ENCODE results near the gene ACADSB.

The ACADSB gene

GRCh38 chr10:123102673-123103072, 93.9 kb downstream of the ACADSB start:
- Histone ChIP-seq H3K9me3 (replicated peaks; ENCODE audit: insufficient read depth, low read length) (no peaks in the 10 kb centered on the region), H3K79me2 (ENCODE audit: low read length) (no peaks in the 10 kb centered on the region), H4K20me1 (ENCODE audit: insufficient read depth, low read length) (no peaks in the 10 kb centered on the region), H3K27ac (ENCODE audit: low read length) (no peak overlapping the region), H3K27me3 (replicated peaks; ENCODE audit: insufficient read depth, low read length) (no peaks in the 10 kb centered on the region), H3K4me1 (ENCODE audit: low read length) (no peaks in the 10 kb centered on the region), H3K9me2 (replicated peaks; ENCODE audit: insufficient read depth, low read length) (no peaks in the 10 kb centered on the region), H3K9ac (ENCODE audit: low read length) (no peak overlapping the region), H3K4me2 (ENCODE audit: low read depth, low read length) (no peak overlapping the region), H2AFZ (ENCODE audit: low read length) (no peak overlapping the region), H3K36me3 (replicated peaks; ENCODE audit: insufficient read depth, low read length) (no peaks in the 10 kb centered on the region), H3F3A (ENCODE audit: insufficient read depth, low read length) (no peaks in the 10 kb centered on the region), H3K4me3 (ENCODE audit: low read length) (no peak overlapping the region)
- no peak for DNase-seq
- TF ChIP-seq EZH2 (optimal IDR thresholded peaks at IDR 0.05; ENCODE audit: low read depth, low read length) (no peak), CTCF (IDR thresholded peaks at IDR 0.05; ENCODE audit: low read length) (no peak), EZH2phosphoT487 (IDR thresholded peaks at IDR 0.05; ENCODE audit: low read length) (no peak)

GRCh38 chr10:123103944-123104343, 95.1 kb downstream of the ACADSB start:
- no peaks in the 10 kb centered on the region for H3K4me1 ChIP-seq (ENCODE audit: low read length)
- no peak overlapping the region for H3K27ac ChIP-seq (ENCODE audit: low read length)
- no peak overlapping the region for H2AFZ ChIP-seq (ENCODE audit: low read length)
- DNase-seq = no peak
- H3K4me2 ChIP-seq (ENCODE audit: low read depth, low read length) = no peak overlapping the region
- H4K20me1 ChIP-seq (ENCODE audit: insufficient read depth, low read length) = no peaks in the 10 kb centered on the region
- H3F3A ChIP-seq (ENCODE audit: insufficient read depth, low read length) = no peaks in the 10 kb centered on the region
- H3K27me3 ChIP-seq (replicated peaks; ENCODE audit: insufficient read depth, low read length) = no peaks in the 10 kb centered on the region
- no peaks in the 10 kb centered on the region for H3K79me2 ChIP-seq (ENCODE audit: low read length)
- H3K4me3 ChIP-seq (ENCODE audit: low read length) = no peak overlapping the region
- no peaks in the 10 kb centered on the region for H3K36me3 ChIP-seq (replicated peaks; ENCODE audit: insufficient read depth, low read length)
- no peaks in the 10 kb centered on the region for H3K9me3 ChIP-seq (replicated peaks; ENCODE audit: insufficient read depth, low read length)
- no peak overlapping the region for H3K9ac ChIP-seq (ENCODE audit: low read length)
- H3K9me2 ChIP-seq (replicated peaks; ENCODE audit: insufficient read depth, low read length) = no peaks in the 10 kb centered on the region
- no peak for TF ChIP-seq EZH2 (optimal IDR thresholded peaks at IDR 0.05; ENCODE audit: low read depth, low read length)
- no peak for TF ChIP-seq EZH2phosphoT487 (IDR thresholded peaks at IDR 0.05; ENCODE audit: low read length)
- TF ChIP-seq CTCF (IDR thresholded peaks at IDR 0.05; ENCODE audit: low read length) = no peak
